ENCODE measurements around the gene TSC22D2. TPM values are rescaled to one million over a fixed set of nuclear protein-coding genes. Genes with fewer than 3 reads are reported as not detected.

TSC22D2 gene
- total and polyA plus RNA-seq, 2 of the 4 experiments (the other 2 are of a cell fraction) = 12.2 to 20.5 TPM

DNA sequence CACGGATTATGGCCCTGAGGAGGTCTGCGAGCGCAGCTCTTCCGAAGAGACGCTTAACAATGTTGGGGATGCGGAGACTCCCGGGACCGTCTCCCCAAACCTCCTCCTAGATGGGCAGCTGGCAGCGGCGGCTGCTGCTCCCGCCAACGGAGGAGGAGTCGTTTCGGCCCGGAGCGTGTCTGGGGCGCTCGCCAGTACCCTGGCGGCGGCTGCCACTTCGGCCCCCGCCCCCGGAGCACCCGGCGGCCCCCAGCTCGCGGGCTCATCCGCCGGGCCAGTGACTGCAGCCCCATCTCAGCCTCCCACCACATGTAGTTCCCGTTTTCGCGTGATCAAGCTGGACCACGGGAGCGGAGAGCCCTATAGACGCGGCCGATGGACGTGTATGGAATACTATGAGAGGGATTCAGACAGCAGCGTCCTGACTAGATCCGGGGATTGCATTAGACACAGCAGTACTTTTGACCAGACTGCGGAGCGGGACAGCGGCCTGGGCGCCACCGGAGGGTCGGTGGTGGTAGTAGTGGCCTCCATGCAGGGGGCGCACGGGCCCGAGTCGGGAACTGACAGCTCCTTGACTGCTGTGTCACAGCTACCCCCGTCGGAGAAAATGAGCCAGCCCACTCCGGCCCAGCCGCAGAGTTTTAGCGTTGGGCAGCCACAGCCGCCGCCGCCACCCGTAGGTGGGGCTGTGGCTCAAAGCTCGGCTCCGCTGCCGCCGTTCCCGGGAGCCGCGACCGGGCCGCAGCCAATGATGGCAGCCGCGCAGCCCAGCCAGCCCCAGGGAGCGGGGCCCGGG lies 1.6 kb downstream of the TSC22D2 start:
- H3K9me1 ChIP-seq (ENCODE audit: insufficient read depth, low read length) = no peaks in the 10 kb centered on the region
- H3K4me2 ChIP-seq (ENCODE audit: low read depth, low read length) = peak overlapping the region; percentile 93
- peak; percentile 60 for DNase-seq
- ChIA-PET POLR2A (ENCODE audit: unreplicated experiment) (interaction anchor here (0.6 to 1.2 kb wide), 6 partner anchors 48 to 363 kb away, joined by 3 to 7 read pairs (median 4); no protein-coding TSS in a partner anchor), CTCF (interaction anchor here (0.7 to 1.2 kb wide), 6 partner anchors 84 to 187 kb away, joined by 3 to 4 read pairs (median 3); no protein-coding TSS in a partner anchor)
- H4K91ac ChIP-seq (ENCODE audit: insufficient read depth, low read depth, low read length) = peak overlapping the region; percentile 71
- intact Hi-C loops (cut with micrococcal nuclease) = loop anchor here (1.0 to 2.0 kb wide), 2 partner anchors 135 to 473 kb away; no protein-coding TSS in a partner anchor
- peak overlapping the region; percentile 39 for H2AFZ ChIP-seq (replicated peaks; ENCODE audit: low read length, poor library complexity)
- WGBS, 2 experiments (ENCODE audit: extremely low coverage in 2 of 2, insufficient read length in 1 of 2) = 0% methylated on average over 36 of the region's 72 CpGs; no CpG with 5 or more reads in 1 of the 2 experiments
- in situ Hi-C loops (cut with MboI; ENCODE audit: low sequenced_read_pairs) = loop anchor here (5.0 kb wide), 1 partner anchor 182 kb away; no protein-coding TSS in a partner anchor
- H3K27me3 ChIP-seq (ENCODE audit: control insufficient read depth, insufficient read depth, low read length) = no peaks in the 10 kb centered on the region
- H3K9ac ChIP-seq (ENCODE audit: low read depth, low read length) = peak overlapping the region; percentile 94
- H4K5ac ChIP-seq (ENCODE audit: low read depth, low read length) = peak overlapping the region; percentile 3; the same call in 1 of the 2 replicates
- peak overlapping the region; percentile 96 for H3K14ac ChIP-seq (replicated peaks; ENCODE audit: low read depth, low read length)
- H2BK120ac ChIP-seq (ENCODE audit: low read depth, low read length) = peak overlapping the region; percentile 55
- H3K79me1 ChIP-seq (ENCODE audit: low read depth in 1 of 2, low read length in 2 of 2) = peaks cover 4 to 6% of the 10 kb centered on the region in 2 experiments; a peak in 3 of 4 replicates
- ATAC-seq (ENCODE audit: low read depth) = peak; percentile 2
- H2BK5ac ChIP-seq (ENCODE audit: low read depth, low read length, poor library complexity, severe bottlenecking) = peak overlapping the region; percentile 95
- peaks cover 53% of the 10 kb centered on the region for H4K20me1 ChIP-seq (ENCODE audit: insufficient read depth, low read length)
- H3K23ac ChIP-seq (ENCODE audit: low read depth, low read length) = peak overlapping the region; percentile 99
- H3K18ac ChIP-seq (ENCODE audit: low read depth, low read length) = peak overlapping the region; percentile 65
- peak overlapping the region; percentile 76 for H3K4me3 ChIP-seq (ENCODE audit: insufficient read depth, low read depth, low read length)
- H3K9me3 ChIP-seq (ENCODE audit: control insufficient read depth, insufficient read depth, low read length) = no peaks in the 10 kb centered on the region
- H3K4ac ChIP-seq (ENCODE audit: low read depth, low read length) = peak overlapping the region; percentile 91
- H3K36me3 ChIP-seq (ENCODE audit: control insufficient read depth, insufficient read depth, low read length) = peaks cover 6% of the 10 kb centered on the region
- no peak overlapping the region for H2BK20ac ChIP-seq (ENCODE audit: low read depth, low read length)
- H3K4me1 ChIP-seq (ENCODE audit: control insufficient read depth, insufficient read depth, low read length) = no peaks in the 10 kb centered on the region
- peak overlapping the region; percentile 61; the same call in 2 of the 3 replicates for H2BK15ac ChIP-seq (ENCODE audit: low read depth, low read length)
- H3K27ac ChIP-seq (ENCODE audit: insufficient read depth, low read length) = peak overlapping the region; percentile 97
- peak overlapping the region; percentile 97 for H3K56ac ChIP-seq (ENCODE audit: extremely low read depth, insufficient read depth, low read length)
- BruUV-seq (replicated peaks) = no TSS peak
- H4K8ac ChIP-seq (ENCODE audit: low read depth in 2 of 2, low read length in 2 of 2) = peak overlapping the region; percentile 54 to 66; a peak in 2 of 4 replicates
- dilution Hi-C loops (cut with HindIII; ENCODE audit: low sequenced_read_pairs, unreplicated experiment) = no loop called here
- peak overlapping the region; percentile 72 for H2AK5ac ChIP-seq (ENCODE audit: low read depth, low read length)
- H2AK9ac ChIP-seq (replicated peaks; ENCODE audit: low read depth, low read length, poor library complexity) = peak overlapping the region; percentile 99
- TF ChIP-seq FOS (IDR thresholded peaks at IDR 0.05; ENCODE audit: low read depth, low read length) = no peak
- no peak for TF ChIP-seq CEBPB (IDR thresholded peaks at IDR 0.05; ENCODE audit: low read depth, low read length)
- 0 out of 2 replicates have a peak, but pooled peaks have one; percentile 25 for TF ChIP-seq POLR2A (IDR thresholded peaks at IDR 0.05; ENCODE audit: low read depth, low read length)
- no peak for TF ChIP-seq BHLHE40 (IDR thresholded peaks at IDR 0.05; ENCODE audit: low read depth, low read length)
- TF ChIP-seq RAD21 (IDR thresholded peaks at IDR 0.05; ENCODE audit: low read length) = peak; percentile 46; the same call in 1 of the 2 replicates
- peak; percentile 39; the same call in 1 of the 2 replicates for TF ChIP-seq MAZ (IDR thresholded peaks at IDR 0.05; ENCODE audit: borderline replicate concordance, low read depth, low read length)
- peak; percentile 43; the same call in 1 of the 2 replicates for TF ChIP-seq MXI1 (IDR thresholded peaks at IDR 0.05; ENCODE audit: borderline replicate concordance, low read depth, low read length)
- TF ChIP-seq RCOR1 (IDR thresholded peaks at IDR 0.05; ENCODE audit: insufficient replicate concordance, low read length) = no peak
- no peak for TF ChIP-seq SMC3 (IDR thresholded peaks at IDR 0.05; ENCODE audit: low read depth, low read length)
- TF ChIP-seq ELK1 (IDR thresholded peaks at IDR 0.05; ENCODE audit: borderline replicate concordance, low read depth, low read length) = no peak
- TF ChIP-seq USF2 (IDR thresholded peaks at IDR 0.05; ENCODE audit: low read depth, low read length) = no peak
- no peak; the same call in 1 of the 2 replicates for TF ChIP-seq CHD1 (IDR thresholded peaks at IDR 0.05; ENCODE audit: low read depth, low read length)
- TF ChIP-seq RFX5 (IDR thresholded peaks at IDR 0.05; ENCODE audit: low read depth, low read length) = no peak
